OCI-M1 (cell line): Measurements from ENCODE around the gene KCNH1.
A peak's percentile ranks its signal among the peaks of the same experiment; 100 is the strongest.

Experiments
- DNase-seq: peaks from one replicate; lab custom pipeline; 2025; lab: John Stamatoyannopoulos, UW

Gene KCNH1

DNA sequence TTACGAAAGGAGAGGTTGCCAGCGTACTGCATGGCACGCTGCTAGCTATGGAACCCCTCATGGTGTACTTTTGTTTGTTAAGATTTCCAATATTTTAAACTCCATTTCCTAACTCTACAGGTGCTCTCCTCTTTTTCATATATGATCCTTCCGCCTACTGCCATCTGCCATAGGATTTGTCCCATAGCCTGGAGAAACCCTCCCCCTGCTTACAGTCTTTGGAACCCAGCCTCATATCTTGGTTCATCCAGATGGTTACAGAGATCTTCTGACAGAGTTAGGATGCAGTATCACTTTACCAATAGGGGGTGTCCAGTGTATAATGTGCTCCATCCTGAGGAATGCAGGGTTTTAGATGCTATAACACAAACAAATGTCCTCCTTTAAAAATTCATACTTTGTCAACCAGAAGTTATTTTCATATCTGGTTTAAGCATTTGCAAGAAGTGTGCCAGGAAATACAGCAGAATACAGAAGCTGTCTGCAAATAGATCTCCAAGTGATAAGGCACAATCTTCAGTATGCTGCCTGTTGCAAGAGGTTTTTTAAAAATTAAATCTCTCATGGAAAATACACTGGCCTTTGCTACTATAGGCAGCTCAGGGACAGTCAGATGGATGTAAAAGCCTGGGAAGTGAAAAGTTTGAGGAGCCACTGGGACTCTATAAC is 377.8 kb downstream of the KCNH1 start:
- no peak for DNase-seq

DNA sequence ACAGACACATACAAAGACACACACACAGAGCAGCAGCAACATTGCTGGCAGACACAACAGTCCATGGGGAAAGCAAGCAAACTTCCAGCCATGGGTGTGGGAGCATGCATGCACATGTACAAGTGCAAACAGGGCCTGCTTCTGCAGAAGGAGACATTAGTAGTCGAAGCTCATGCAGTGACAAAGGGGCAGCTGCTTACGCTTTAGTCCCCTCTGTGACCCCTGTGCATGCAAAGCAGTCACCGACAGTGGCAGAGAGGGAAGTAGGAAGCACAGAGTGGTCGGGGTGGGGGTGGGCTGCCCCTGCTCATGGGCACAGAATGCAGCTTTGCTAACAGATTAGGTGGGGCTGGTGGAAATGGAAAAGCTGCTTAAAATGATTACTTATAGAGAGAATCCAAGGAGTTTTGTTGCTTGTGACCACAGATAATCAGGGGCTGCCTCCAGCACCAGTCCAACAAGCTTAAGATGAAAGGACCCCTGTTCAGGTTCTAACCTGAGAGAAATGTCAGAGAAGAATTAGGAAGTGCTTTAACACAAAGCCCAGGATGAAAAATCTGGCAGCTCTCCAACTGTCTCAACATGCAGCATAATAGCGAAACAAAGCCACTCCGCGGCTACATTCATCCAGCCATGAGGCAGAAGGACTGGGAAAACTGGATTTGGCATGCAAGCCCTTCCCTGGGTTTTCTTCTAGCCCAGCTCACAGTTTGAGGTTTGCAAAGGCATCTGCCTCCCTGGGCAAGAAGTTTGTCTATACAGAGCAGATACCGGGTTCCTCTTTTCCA is 378.9 kb downstream of the KCNH1 start:
- DNase-seq: peak; percentile 5

DNA sequence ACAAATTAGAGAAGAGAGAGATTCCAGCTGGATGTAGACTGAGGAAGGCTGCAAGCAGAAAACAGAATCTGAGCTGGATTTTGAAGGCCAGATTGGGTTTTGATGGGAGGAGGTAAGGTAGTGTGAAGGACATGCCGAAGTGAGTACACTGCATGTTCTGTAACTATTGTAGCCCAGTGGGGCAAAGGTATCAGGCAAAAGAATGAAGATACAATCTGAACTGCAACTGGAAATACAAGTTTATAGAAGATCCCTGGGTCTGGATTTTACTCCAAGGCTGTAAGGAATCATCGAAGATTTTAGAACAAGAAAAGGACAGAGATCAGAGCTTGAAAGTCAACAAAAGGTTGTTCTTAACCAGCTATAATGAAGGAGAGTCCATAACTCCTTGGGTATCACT is 382.0 kb downstream of the KCNH1 start:
- DNase-seq: no peak

DNA sequence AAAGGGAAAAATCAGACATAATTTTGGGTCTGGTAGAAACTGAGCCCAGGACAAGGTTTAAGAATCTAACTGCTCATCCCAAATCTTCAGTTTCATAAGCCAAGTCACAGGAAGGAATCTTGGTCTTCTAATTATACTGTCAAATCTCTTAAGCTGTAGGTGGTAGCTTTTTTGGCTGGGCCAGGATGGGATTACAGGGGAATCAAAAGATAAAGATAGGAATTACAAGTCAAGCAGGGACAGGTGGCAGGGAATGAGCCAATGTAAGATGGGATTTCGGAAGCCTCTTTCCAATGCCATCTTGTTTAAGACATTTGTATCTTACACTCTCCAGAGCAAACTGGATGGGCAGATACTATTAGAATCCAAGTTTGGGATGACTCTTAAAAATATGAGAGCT is 383.5 kb downstream of the KCNH1 start:
- no peak for DNase-seq

DNA sequence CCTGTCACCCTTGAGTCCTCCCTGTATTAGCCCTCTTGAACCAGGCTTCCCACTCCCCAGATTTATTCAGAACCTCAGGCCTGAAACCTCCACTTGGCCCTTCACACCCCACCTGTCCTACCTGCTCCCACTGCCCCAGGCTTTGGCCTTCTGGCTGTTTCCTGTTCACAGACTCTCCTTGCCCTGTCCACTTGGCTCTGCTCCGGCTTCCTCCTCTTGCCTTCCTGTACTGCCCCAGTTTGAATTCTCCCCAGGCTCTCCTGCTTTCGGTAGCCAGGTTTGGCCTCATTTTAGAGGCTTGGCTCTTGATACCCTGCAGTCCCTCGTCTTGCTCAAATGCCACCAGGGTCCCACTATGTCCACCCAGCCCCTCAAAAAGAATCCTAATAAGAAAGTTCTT is 385.2 kb downstream of the KCNH1 start:
- DNase-seq: no peak

DNA sequence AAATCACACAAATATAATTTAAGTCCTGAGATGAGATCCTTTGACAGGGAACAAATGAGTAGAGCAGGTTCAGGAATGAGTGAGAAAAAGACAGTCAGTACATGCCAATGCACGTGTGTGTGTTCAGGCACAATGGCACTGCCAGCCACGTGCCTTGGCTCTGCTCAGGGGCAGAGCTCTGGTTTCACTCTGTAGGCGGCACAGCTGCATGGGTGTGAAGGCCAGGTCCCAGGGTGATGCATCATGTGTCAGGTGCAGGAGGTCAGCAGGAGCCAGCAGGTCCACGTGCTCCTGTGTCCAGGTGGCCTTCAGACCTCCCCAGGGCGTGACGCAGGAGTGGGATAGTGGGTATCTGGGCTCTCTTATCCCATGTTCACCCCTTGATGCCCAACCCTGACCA is 386.1 kb downstream of the KCNH1 start:
- DNase-seq: no peak

DNA sequence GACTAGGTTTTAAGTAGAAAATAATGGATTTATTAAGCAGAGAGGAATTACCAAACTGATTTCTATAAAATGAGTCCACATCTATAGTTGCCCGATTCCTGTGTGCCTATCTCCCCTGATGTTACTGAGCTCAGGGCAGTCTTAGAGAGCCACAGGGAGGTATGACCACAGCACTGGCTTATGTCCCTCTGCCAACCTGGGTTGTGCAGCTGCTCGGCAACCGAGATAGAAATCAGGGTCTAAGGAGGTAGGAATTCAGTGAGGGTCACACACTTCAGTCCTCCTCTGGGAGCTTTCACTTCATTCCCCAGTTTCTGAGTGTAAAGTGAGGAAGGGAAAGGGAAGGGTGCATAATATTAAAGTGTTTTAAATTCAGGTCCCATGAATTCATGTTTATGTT is 386.8 kb downstream of the KCNH1 start:
- no peak for DNase-seq

DNA sequence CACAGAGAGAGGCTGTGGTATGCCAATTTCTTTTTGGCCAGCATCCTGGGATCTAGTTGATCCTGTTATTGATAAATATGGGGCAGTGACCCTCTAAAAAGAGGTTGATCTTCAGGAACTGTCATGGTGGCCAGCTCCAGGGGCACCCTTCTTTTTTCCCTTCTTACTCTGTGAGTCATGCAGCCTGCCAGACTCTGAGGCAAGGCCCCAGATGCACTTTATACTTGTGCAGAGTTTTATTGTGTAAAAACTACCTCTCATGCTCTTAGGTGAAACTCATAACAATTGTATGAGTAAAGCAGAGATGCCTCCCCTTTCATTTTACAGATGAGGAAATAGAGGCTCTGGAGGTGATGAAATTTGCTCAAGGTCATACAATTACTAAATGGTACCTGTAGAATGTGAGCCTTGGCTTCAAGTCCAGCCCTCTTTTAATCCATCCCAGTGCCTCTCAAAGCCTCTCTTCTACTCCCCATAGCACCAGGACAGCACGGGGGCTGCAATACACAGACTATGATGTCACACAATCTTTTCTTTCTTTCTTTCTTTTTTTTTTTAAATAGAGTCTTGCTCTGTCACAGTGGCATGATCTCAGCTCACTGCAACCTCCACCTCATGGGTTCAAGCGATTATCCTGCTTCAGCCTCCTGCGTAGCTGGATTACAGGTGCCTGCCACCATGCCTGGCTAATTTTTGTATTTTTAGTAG is 387.8 kb downstream of the KCNH1 start:
- no peak for DNase-seq

DNA sequence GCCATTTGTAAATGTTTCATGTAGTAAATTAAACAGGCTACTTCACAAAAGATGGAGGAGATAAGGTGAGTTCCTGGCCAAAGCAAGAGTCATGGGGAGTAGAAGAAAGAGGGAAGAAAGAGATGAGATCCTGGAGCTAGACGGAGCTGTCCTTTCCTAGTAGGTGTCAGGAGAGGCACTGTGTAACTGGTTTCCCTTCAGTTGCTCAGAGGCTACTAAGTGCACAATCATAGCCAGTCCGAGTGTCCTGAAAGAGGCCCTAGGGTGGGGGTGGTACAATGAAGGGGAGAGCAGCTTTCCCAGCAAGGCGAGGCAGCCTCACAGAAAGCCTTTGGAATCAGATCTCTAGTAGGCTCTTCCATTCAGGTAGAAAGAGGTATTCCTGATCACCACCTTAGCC is 390.9 kb downstream of the KCNH1 start:
- DNase-seq: no peak

DNA sequence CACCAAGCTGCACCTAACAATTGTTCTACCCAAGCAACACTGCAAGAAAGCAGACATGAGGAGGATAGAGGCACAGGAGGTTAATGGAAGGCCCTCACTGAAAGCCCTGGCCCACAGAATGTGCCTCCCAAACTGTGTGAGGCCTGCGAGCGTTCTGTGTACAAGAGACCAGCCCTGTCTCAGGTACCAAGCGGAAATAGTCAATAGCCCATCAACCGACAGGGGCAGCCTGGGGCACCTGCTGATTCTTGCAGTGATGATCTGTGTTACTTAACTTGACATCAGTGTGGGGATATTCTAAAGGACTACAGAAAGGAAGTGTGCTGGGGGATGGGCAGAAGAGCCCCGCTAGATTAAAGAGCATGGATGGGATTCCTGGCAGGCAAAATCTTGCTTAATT is 392.4 kb downstream of the KCNH1 start:
- no peak for DNase-seq

DNA sequence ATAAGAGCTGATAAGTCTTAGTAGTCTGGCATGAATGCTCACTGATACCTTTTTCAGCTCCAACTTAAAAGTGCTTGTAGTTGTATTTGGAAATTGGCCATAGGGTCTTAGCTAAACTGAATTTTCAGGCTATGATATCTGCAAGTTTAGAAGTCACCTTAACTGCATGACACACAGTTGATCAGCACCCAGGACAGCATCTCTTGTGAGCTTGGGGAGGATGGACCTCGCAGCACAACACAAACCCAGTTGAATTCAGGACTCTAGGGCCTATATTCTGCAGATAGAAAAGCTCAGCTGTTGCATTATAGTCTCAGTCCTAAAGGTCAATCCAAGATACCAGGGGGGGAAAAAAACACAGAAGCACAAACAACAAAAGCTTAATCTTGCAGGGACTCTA is 394.3 kb downstream of the KCNH1 start:
- no peak for DNase-seq

DNA sequence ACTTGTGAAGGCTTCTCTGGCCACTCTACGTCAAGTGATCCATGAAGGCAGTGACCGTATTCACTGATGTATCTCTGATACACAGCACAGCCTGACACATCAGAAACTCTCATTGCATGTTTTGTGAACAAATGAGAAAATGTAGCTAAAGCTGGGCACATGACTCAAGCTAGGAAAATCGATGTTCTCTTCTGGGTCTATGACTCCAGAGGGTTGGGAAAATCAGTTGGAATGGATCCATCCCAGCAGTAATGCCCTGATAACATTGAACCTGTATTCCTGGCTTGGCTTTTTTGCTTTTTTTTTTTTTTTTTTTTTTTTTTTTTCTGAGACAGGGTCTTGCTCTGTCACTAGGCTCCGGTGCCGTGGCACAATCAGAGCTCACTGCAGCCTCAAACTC is 395.7 kb downstream of the KCNH1 start:
- no peak for DNase-seq

DNA sequence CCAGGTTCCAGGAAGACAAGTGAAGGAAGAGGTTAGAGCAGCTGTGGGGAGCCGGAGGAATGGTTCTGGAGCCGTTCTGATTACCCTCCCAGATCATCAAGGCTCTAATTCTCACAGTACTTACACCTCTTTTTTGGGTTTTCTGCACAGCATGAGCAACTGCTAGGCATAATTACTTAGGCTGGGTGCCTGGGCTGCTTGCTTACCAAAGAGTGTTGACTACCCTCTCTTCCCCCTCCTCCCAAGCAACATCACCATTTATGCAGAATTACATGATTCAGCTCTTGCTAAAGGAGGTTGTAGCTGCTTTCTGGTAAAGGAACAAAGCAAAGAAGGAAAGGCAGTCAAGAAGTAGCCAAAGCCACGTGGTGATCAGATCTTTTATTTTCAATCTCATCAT is 397.2 kb downstream of the KCNH1 start:
- no peak for DNase-seq

DNA sequence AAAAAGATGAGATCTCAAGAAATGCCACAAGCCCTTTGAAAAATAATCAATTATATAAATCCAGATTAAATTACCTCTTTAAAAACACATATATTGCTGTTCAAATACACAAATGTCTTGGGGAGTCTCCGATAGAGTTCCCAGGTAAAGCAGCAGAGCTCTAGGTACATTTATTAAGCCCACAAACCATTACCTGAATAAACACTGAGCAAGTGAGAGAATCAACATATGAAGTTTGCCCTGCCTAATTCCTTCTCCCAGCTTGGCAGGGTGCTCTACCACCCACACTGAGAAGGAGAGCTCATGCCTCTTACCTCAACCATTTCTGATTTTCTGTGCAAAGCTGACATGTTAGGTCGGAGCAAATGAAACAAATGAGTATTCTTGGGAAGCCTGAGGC is 402.4 kb downstream of the KCNH1 start:
- no peak for DNase-seq

DNA sequence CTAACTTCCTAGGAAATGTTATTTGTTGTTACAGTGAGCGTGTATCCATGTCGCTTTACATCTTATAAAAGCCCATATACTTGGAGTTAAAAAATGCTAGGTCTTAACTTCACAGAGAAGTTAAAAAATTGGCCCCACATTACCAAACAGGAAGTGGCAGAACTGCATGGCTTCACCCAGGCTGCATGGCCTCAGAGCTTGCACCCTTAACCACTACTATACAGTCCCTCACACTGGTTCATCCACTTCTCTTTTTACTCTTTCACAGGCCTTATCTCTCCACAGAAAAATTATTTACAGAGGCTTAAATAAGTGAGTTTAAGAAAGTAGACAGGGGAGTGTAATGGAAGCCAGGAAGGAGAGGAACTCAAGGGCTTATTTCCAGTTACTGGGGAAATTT is 402.8 kb downstream of the KCNH1 start:
- DNase-seq: no peak

DNA sequence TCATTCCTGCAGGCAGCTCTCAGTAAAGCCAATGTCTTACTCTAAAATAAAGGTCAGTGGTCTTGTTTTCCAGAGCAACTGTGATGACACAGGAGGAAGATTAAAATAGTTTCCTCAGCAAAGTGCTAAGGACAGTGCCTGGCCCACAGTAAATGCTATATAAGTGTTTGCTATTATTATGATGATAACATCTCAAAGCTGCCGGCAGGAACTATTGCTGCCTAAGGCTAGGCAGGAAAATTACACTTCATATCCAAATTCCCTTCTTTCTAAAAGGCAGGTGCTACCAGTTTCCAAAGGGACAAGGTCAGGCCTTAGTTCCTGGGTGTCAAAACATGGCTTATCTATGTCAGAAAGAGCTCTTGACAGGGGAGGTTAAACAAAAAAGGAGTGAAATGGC is 403.9 kb downstream of the KCNH1 start:
- DNase-seq: no peak

DNA sequence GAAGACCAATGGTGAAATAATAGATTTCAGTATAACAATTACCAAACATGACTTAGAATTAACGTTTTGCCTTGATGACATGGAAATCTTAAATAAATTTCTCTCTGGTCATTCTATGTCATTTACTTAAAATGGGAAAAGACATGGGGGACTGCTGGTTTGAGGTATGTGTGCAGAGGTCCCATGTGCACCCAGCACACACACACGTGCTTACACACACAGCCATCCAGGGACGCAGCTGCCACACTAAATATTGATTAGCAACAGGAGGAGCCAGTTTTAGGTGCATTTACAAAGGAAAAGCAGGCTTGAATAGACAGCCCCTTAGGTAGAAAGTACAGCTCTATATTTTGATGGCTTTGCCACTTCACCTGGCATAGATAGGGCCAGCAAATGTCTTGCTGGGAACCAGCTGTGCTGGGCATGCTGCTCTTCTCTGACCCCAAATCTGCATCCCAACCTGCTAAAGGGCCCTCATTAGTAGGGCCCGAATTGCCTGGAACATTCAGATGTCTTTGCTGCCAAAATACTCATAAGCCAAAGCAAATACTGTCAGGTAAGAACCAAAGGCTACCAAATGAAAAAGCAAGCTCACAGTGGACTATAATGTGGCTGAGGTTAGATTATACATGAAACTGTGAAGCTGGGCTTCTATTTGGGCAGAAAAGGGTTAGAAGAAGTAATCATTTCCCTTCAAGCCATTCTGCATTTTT is 405.4 kb downstream of the KCNH1 start:
- DNase-seq: no peak

DNA sequence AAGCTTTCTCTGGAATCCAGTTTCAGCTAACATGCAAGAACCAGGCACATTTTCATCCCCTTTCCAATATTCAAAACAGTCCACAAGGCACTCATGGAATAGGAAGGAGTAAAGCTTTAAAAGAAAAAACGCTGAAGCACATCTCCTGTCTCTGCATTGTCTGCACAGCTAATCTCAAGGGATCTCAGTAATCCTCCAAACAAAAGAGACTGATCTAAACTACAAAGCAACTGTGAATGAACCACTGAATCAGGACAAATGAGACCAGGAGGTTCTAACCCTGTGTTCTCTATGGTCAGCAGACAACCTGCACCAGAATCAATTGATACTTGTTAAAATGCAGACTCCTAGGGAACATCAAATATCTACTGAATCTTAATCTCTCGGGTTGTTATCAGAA is 406.2 kb downstream of the KCNH1 start:
- DNase-seq: no peak

DNA sequence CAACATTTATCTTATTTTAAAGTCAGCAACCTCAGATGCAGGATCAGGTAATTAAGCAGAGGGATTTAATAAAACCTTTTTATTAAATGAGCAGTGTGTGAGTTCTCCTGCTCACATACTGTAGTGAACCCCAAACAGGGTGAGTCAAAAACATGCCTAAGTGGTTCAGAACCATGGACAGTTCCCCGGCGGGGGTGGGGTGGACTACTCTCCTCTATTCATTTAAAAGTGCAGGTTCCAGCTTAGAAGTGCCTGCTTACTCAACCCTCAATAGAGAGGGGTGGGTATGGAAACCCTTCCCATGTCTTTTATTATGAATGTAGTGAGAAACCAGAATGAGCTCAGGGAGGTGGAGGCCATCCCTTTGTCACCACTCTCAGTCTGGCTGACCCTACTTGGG is 407.3 kb downstream of the KCNH1 start:
- DNase-seq: peak; percentile 57

DNA sequence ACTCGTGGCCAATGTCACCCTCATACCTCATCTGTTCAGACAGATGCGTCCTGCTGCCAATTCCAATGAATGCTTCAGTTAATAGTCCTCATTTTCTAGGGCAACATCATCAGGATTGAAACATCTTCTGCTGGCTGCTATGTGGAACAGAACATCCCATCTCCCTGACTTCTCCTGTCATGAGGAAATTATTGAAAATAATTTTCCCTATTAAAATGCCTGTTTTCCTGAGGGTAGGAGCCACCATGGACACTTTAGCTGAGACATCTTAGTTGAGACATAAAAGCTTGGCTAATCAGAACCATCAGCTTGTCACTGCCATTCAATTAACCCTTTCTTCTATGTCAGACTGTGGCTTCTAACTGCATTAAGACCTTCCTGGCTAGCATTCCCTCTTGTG is 409.2 kb downstream of the KCNH1 start:
- no peak for DNase-seq

DNA sequence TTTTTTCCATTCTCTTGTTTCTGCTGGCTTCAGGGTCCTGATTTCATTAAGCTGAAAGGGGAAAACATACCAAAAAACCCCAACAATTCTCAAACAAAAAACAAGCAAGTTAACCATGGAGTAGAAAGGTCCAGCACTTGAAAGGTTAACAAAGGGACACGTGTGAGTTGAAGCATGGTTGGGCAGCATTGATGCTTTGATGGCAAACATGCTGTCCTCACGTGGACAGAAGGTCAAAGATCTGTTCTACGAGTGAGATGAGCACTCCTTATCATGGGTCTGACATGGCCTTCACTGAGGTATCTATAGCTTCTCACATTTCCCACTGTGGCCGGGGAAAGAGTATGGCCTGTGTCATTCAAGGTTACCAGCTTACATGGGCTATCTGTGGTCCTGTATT is 410.3 kb downstream of the KCNH1 start:
- no peak for DNase-seq

DNA sequence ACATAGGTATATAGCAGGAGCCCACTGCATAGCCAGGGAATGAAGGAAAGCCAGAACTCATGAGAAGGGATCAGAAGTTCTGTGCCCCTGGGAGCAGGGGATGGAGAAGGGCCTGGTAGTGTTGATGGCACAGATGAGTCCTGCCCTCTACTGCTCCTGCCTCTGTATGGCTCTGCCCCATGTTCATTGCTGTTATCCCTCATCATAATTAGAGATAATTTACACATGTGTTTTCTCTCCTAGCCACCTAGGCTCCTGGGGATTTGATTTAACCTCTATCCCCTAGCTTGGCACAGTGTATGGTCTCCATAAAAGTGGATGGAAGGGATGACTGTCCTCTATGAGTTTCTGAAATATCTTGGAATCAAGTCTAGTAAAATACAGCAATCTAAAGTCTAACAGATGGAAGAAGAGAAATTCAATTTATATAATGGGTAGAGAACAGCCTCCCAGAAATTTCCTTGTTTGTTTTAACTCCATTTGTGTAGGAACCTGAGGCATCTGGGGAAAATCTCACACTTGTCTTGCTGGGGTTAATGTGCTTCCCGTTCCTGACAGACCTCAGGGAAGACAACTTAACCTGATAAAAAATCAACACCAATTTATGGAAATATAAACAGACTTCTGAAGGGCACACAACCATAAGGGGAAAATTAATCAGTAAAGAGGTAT is 411.4 kb downstream of the KCNH1 start:
- no peak for DNase-seq
